GM18502 (cell line): Measurements from ENCODE around the gene PSMB10.
"Not testable (repeated sequence)": the region's sequence is repeated elsewhere in the genome, so short reads cannot be mapped to it uniquely, and the experiment has no call there.

Experiments
- ATAC-seq: cut with Tn5 transposase; IDR thresholded peaks from one replicate; pipeline ENCODE4 v1.9.1; 2021; ENCODE audit warnings: mild to moderate bottlenecking; ENCODE audit not compliant: unreplicated experiment, poor library complexity

The PSMB10 gene

DNA sequence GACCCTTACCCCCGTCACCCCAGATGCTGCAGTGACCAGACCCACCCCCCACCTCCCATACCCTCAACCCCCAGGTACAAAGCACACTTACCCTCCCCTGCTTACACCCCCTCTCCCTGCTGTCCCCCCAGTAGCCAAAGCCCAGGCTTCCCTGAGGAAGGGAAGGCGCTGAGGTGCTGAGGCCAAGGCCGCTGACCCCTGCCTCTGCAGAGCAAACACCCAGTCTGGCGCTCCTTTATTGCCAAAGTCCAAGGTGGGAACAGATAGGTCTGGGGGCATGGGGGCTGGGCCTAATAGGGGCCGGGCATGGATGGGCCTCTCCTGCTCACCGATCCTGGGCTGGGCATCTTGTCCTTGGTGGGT, 6.6 kb upstream of the PSMB10 start:
- no peak for ATAC-seq

DNA sequence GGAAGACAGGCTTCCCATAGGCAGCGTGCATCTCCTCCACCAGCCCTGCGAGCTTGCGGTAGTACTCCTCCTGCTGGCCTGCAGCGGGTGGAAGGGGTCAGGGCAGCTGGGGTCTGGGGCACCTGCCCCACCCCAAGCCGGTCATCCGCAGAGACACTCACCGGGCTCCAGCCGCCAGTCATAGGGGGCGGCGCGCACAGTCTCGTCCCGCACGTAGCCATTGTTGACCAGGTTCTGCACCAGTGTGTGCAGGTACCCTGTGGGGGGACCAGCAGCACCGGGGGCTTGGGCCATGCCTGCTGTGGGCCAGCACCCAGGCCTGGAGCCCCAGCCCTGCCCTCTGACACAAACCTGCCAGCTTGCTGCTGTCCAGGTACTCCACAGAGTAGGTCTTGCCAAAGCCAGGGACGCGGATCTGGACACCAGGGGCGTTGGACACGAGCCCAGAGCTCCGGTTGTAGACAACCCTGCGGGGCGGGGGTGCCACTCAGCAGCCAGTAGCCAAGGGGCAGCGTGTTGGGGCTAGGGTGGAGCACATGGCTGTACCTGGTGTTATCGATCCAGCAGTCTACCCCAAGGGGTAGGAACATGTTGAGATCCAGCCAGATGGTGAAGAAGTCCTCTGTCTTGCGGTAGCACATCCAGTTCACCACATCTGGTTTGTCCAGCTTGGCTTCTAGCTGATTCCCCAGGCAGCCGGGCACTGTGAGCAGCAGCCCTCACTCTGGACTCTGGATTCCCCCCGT, 6.0 kb upstream of the PSMB10 start:
- ATAC-seq: no peak

DNA sequence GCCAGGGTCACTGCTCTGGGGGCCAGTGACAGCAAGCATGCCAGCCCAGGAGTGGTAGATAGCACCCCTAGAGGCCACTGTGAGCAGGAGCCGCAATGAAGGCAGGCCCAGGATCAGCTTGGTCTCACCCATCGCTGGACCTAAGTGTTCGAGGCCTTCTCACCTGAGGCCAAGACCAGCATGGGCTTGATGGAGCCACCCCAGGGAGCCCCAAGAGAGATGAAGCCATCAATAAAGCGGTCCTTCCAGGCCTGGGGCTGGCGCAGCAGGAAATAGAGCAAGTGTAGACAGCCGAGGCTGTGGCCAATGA, 5.5 kb upstream of the PSMB10 start:
- no peak for ATAC-seq

DNA sequence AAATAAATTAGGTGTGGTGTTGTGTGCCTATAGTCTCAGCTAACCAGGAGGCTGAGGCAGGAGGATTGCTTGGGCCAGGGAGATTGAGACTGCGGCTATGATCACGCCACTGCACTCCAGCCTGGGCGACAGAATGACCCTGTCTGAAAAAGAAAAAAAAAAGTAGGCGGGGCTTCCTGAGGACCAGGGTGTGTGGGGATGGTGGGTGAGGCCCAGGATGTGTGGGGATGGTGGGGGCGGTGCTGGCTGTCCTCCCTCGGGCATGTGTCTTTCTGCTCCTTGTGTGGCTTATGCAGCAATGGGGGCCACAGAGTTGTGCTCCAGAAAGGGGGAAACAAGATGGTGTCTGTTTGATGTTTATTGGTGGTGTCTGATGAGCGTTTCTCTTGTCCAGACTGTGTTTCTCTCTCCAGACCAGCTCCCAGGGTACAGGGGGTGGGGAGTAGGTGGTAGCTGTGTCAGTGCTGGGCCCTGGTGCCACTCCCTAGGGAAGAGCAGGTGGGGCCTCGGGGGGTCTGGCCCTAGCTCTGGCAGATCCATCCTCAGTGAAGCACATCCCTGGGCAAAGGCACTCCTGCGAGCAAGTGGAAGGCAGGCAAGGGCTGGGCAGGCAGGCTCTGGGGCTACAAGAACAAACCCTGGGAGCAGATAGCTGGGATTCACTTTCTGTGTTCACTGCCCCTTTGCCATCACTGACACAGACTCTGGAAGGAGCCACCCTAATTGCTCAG, 5.0 kb upstream of the PSMB10 start:
- ATAC-seq: no peak

DNA sequence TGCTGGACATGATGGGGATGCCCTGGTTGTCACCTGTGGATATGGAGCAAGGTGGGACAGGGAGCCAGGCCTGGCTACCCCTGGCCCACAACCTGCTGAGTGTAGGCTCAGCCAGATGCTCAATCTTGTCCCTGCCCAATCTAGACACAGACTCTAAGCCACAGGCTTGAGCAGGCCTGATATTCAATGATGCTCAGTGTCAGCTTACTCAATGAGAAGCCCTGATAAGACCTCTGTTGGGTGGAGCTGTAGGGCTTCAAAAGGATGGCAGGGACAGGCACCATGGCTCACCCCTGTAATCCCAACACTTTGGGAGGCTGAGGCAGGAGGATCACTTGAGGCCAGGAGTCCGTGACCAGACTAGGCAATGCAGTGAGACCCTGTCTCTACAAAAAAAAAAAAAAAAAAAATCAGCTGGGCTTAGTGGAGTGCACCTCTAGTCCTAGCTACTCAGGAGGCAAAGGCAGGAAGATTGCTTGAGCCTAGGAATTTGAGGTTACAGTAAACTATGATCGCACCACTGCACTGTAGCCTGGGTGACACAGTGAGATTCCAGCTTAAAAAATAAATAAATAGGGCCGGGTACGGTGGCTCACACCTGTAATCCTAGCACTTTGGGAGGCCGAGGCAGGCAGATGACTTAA, 3.9 kb upstream of the PSMB10 start:
- no peak for ATAC-seq

DNA sequence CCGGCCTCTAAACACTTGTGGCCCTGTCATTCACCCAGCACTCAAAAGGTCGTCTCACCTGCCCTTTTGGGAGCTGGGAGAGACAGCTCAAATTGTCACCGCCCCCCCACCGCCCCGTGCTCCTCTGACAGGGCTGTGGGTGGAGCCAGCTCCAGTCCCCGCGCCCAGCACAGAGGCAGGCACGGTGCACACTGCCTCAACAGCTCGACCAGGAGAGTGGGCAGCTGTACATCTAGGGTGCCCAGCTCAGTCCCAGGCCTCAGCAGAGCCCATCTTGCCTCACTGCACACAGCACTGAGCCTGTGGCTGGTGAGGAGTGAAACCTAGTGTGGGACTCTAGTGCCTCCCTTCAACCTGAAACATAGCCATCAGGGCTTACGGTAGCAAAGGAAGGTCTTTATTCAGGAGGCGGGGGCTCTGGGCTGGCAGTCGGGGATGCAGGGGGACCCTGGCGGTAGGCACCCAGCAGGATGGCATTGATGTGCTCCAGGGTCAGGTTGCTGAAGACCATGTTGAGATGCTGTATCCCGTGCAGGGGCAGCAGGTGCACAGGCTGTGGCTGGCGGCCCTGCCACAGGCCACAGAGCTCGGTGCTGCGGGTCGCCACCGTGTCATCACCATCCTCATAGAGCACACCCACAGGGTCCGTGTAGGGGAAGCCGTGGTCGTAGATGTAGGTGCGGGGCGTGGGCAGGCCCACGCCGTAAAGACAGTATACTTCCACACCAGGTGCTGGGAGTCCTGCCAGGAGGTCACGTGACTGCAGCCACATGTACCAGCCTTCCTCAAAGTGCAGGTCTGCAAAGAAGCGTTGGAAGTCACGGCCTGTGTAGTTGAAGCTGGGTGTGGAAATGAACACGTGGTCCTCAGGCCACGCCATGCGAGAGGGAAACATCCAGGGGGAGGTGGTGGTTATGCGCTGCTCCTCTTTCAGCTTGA, 3.1 kb upstream of the PSMB10 start:
- no peak for ATAC-seq

DNA sequence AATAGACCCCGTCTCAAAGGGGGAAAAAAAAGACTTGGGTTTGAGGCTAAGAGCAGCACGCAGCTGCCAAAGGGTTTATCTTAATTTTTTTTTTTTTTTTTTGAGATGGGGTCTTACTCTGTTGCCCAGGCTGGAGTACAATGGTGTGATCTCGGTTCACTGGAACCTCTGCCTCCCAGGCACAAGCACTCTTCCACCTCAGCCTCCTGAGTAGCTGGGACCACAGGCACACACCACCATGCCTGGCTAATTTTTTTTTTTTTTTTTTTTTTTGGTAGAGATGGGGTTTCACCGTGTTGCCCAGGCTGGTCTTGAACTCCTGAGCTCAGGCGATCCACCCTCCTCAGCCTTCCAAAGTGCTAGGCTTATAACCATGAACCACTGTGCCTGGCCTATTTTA, 1.1 kb upstream of the PSMB10 start:
- ATAC-seq: not testable (repeated sequence)

DNA sequence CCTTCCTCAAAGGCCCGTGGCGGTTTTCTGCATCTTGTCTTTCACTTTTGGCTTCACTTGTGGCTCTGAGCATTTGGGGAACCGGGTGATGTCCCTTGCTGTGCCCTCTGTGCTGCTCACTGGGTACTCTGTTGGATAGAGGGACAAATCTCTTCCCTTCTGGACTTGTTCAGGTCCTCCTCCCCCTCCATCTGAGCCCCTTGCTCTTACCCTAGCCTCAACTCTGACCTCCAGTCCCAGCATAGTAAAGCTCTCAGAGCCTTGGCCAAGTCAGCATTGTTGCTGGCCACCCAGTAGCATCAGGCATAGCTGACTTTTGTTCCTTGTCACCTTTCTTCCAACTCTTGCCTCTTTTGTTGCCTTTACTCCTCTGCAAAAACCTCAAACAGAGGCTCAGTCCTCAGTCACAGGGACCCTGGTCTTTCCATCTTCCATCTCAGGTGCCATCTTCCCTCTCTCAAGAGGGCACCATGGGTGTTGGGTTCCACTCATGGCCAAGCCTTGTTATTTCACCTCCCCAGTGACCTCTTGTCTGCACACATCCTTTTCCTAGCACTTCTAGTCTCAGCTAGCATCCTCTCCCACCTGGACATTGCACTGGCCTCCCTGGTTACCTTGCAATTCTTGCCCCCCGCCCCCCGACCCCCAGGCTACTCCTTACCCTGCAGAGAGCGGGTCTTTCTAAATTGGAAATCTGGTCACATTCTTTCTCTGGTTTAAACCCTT, 393 bp upstream of the PSMB10 start:
- ATAC-seq: peak; percentile 56

DNA sequence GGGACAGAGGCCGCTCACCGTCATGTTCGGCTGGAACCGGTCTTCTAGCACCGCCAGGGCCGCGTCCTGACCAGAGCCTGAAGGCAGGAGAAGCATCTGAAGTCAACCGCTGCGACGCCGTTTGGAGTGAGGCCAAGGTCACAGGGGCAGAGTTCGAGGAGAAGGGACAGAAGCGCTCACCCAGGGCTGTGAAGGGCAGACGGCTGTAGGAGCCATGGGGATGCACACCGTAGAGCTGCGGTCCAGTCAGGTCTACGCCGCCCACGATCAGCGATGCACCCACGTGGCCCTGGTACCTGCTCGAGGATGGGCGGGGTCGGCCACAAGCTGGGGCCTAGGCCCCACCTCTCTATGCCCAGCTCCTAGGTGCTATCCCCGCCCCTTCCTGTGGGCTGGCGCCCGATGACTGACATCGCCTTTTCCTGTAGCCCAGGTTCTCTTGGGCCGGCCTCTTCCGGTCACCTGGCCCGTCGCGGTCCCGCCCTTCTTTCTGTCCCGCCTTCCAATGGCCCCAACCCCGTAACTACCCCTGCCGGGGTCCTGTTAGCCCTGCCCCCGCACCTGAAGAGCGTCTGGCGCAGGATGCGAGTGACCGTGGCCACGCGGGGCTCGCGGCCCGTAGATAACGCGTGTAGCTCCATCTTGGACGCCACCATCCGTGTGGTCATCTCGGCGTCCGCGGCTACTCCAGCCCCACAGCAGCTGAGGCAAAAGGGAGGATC, 1.1 kb downstream of the PSMB10 start:
- ATAC-seq: peak; percentile 89

DNA sequence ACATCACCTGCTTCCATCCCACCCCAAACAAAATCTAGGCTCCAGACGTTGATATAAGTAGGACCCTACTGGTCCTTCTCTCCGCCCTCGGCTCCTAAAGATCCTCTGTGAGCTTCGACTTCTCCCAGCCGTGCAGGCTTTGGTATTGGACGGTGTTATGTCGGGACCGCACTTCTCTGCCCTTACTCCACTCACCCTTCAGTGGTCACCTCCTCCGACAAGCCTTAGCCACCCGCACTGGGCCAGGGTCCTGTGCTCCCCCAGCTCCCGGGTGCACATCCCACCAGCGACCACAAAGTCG, 1.6 kb downstream of the PSMB10 start:
- no peak for ATAC-seq

DNA sequence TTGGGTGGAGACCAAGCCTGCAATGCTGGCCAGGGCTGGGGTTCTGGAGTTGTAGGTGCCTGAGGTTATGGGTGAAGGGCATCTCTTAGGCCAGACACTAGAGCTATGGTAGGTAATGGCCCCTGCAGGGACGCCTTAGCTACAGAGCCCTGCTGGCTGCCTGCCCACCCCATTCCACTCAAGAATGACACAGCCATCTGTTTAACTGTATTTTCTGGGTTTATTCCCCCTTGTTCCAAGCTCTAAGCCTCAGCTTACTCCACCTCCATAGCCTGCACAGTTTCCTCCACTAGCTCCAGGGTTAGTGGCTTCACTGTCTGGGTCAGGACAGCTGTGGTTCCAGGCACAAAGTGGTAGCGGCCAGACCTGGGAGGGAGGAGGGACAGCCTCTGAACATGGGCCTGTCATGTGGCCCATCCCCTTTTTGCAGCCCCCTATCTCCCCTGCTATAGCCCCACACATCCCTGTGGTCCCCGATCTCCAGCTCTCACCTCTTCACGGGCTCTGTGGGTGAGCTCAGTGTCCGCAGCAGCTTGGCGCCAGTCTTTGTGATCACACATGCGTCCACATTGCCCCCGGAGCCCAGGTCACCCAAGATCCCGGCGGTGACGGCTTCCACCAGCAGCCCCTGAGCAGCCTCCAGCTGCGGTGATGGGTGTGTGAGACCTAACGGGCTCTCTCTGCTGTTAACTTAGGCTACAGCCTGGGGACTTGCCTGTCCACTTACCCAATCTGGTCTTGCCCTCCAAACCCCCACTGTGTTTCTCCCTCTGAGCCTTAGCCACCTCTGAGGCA, 2.1 kb downstream of the PSMB10 start:
- no peak for ATAC-seq

DNA sequence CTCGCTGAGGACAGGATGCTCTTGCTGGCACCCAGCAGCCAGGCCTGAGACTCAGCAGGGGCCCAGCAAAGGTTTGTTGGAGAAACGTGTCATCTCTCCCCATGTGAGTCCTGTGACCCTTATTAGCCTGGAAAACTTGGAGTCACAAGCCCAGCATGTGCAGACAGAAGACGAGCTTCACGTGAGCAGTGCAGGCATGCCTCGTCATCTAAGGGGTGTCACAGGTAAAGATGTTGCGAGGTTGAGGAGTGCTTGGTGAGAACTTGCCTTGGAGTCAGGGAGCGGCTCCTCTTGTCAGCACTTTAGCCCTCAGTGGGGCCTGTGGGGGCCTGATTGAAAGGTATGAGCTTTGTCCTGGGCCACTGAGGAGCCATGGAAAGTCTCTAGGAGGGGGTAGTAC, 2.8 kb downstream of the PSMB10 start:
- ATAC-seq: no peak

DNA sequence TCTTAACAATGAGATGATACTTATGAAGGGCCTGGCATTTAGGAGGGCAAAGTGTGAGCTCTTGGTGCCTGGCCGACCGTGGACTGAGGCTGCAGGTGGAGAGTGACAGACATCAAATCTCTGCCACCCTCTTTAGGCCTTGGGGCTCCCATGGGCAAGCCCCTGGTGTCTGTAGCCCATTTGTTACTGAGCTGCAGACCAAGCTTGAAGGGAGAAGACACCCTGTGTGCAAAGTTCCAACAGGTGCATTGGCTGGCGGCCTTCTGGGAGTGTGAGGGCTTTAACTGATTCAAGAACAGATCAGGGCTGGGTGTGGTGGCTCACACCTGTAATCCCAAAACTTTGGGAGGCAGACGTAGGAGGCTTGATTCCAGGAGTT, 4.2 kb downstream of the PSMB10 start:
- no peak for ATAC-seq

DNA sequence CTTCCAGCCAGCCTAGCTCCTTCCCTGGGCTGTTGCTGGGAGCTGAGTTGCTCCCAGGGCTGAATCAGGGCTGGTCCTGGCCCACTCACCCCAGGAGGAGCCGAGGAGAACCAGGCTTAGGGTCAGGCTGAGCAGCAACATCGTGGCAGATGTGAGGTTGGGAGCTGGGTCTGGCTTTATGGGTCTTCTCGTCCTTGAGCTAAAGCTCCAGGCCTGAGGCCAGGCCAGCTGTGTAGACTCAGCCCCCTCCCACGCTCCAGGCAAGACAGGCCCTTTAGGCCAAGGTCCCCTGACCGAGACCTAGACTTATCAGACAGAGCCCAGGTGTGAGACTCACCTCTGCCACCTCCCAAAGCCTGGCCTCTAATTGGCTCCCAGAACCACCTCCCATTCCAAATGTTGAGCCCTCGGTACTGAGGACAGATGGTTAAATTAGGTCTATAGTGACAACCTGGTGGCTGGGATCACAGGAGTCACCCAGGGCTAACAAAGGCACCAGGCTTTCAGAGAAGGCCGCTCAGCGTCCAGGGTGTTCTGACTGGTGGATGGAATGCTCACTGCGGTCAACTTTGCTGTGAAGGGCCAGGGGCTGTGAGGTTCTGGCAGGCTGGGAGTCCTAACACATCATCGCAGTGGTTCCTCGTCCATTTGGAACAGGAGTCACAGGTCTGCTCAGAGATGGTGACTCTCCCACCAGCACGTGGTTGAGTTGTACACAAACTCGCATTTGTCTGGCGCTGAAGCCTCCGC, 4.8 kb downstream of the PSMB10 start, which contains the start of gene CTRL:
Gene CTRL, minus strand, starts transcription at position 151 of the 750 bp plus-strand sequence. Its CDS starts 10 bp downstream, at position 141.
- no peak for ATAC-seq

DNA sequence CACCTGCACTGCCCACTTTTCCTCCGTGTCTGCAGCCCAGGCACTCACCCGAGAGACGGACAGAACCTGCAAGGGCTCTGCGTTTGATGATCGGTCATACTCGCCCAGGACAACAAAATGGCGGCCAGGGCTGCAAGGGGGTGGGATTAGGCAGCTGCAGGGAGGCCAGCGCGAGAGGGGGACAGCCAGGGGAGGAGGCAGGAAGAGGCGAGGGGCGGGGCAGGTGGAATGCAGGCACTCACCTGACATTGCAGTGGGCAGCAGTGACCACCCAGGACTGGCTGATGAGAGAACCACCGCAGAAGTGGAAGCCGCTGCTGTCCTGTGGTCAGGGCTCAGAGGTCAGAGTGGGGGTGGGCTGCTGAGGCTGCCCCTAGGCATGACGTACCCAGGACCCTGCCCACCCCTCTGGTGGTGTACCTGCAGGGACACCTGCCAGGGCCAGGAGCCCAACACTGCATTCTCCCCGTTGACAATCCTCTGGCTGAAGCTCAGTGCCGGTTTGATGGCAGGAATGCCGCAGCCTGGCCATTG, 5.9 kb downstream of the PSMB10 start:
- no peak for ATAC-seq

DNA sequence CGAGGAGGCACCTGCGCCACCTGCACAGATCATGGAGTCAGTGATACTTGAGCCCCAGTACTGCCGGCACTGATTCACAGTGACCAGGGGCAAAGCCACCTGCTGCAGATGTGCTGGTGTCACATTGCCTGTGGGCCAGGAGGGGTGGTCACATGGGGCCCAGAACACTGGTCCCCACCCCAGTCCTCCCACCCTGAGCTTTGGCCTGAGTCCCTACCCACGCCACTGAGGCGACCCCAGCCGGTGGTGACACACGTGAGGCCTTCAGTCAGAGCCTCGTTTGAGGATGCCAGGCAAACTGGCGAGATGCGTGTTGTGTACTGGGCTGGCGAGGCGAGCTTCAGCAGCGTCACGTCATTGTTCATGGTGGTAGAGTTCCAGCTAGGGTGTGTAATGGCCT, 6.5 kb downstream of the PSMB10 start:
- ATAC-seq: no peak

DNA sequence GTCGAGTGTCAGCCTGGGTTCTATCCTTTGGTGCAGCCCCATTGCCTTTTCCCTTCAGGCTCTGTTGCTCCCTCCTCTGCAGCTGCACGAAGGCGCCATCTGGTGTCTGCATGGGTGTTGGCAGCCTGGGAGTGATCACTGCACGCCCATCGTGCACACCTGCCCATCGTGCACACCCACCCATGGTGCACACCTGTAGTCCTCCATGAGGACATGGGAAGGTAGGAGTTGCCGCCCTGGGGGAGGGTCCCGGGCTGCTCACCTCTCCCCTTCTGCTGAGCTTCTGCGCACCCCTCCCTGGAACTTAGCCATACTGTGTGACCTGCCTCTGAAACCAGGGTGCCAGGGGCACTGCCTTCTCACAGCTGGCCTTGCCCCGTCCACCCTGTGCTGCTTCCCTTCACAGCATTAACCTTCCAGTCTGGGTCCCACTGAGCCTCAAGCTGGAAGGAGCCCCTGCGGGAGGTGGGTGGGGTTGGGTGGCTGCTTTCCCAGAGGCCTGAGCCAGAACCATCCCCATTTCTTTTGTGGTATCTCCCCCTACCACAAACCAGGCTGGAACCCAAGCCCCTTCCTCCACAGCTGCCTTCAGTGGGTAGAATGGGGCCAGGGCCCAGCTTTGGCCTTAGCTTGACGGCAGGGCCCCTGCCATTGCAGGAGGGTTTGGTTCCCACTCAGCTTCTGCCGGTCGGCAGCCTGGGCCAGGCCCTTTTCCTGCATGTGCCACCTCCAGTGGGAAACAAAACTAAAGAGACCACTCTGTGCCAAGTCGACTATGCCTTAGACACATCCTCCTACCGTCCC, 7.9 kb downstream of the PSMB10 start:
- peak; percentile 62 for ATAC-seq
